Measurements from ENCODE around the gene PAX7.

GRCh38 chr1:18662286-18662639, 31.6 kb downstream of the PAX7 start:
- TF ChIP-seq CTCF (IDR thresholded peaks at IDR 0.05; ENCODE audit: insufficient read depth, low read length) (no peak), POLR2AphosphoS5 (IDR thresholded peaks at IDR 0.05; ENCODE audit: low read depth) (no peak), REST (IDR thresholded peaks at IDR 0.05; ENCODE audit: insufficient replicate concordance, low read depth) (no peak)

Data from HL-60 (cell line).